GM19463 (cell line): ENCODE measurements around the gene FGF22.
"Not testable (repeated sequence)": the region's sequence is repeated elsewhere in the genome, so short reads cannot be mapped to it uniquely, and the experiment has no call there.

Source experiments
- ATAC-seq: cut with Tn5 transposase; IDR thresholded peaks from one replicate; pipeline ENCODE4 v1.9.1; 2021; ENCODE audit warnings: mild to moderate bottlenecking, moderate library complexity; ENCODE audit not compliant: unreplicated experiment

FGF22 gene

GRCh38 chr19:639253-640160 lies at the start of gene FGF22:
TSS of gene FGF22 (plus strand) at chr19:639879. CDS start at chr19:639926, 47 bp downstream.
- peak; percentile 63 for ATAC-seq

- no peak for ATAC-seq
Observed at GRCh38 chr19:590396-590745, 49.3 kb upstream of the FGF22 start.

GRCh38 chr19:590750-591098 lies 49.0 kb upstream of the FGF22 start:
- ATAC-seq: no peak

GRCh38 chr19:591099-591958 lies 48.4 kb upstream of the FGF22 start:
- ATAC-seq: no peak

GRCh38 chr19:592101-592500 lies 47.6 kb upstream of the FGF22 start:
- no peak for ATAC-seq

- ATAC-seq: no peak
Observed at GRCh38 chr19:593055-593454, 46.6 kb upstream of the FGF22 start.

GRCh38 chr19:593505-593904 lies 46.2 kb upstream of the FGF22 start:
- ATAC-seq: no peak

- ATAC-seq: no peak
Observed at GRCh38 chr19:594265-594870, 45.3 kb upstream of the FGF22 start.

- ATAC-seq: no peak
Observed at GRCh38 chr19:595326-596262, 44.1 kb upstream of the FGF22 start.

GRCh38 chr19:596263-596655 lies 43.4 kb upstream of the FGF22 start:
- ATAC-seq: no peak

GRCh38 chr19:597406-598315 lies 42.0 kb upstream of the FGF22 start:
- ATAC-seq: no peak

- no peak for ATAC-seq
Observed at GRCh38 chr19:601310-601709, 38.4 kb upstream of the FGF22 start.

- ATAC-seq: no peak
Observed at GRCh38 chr19:601790-602189, 37.9 kb upstream of the FGF22 start.

- ATAC-seq: no peak
Observed at GRCh38 chr19:602391-603301, 37.0 kb upstream of the FGF22 start.

GRCh38 chr19:603302-603639 lies 36.4 kb upstream of the FGF22 start:
- ATAC-seq: not testable (repeated sequence)

- not testable (repeated sequence) for ATAC-seq
Observed at GRCh38 chr19:603779-604178, 35.9 kb upstream of the FGF22 start.

GRCh38 chr19:604355-604754 lies 35.3 kb upstream of the FGF22 start:
- no peak for ATAC-seq
